Caco-2 (cell line): ENCODE results near the gene CERK. TPM values are rescaled to one million over a fixed set of nuclear protein-coding genes. Genes with fewer than 3 reads are reported as not detected.

Experiments
- BruUV-seq: library from RNA; stranded (reverse); fragments of 400-500 nt; replicated peaks from 2 replicates; lab custom pipeline; 2021; lab: Mats Ljungman, UMichigan
- CTCF ChIA-PET: fragments of 300-600 bp; sonication (Branson Sonifier 250); formaldehyde crosslinking; loops from one replicate; lab custom pipeline; 2022; ENCODE audit warnings: antibody characterized with exemption; lab: Charles Lee
- POLR2A ChIA-PET: fragments of 300-600 bp; sonication (Branson Sonifier 250); formaldehyde crosslinking; loops from one replicate; lab custom pipeline; 2022; ENCODE audit warnings: antibody characterized with exemption; lab: Charles Lee
- DNase-seq, 2 experiments: peaks; one replicate each; pipeline versions ENCODE4 v3.0.0 to v3.0.0-alpha.2; 2020 to 2022
- H3K27me3 ChIP-seq: replicated peaks from 2 replicates; pipeline ENCODE4 v1.6.0; 2011; ENCODE audit warnings: low read length; ENCODE audit not compliant: control insufficient read depth, insufficient read depth
- H3K36me3 ChIP-seq: 2 replicates; pipeline ENCODE4 v1.5.1; 2011; ENCODE audit warnings: low read length; ENCODE audit not compliant: control insufficient read depth, insufficient read depth
- H3K4me1 ChIP-seq: fragments of 250-450 bp; sonication (Bioruptor Pico); 2 replicates; pipeline ENCODE4 v1.5.1; 2020; ENCODE audit warnings: mild to moderate bottlenecking
- H3K4me3 ChIP-seq: 2 replicates; pipeline ENCODE4 v1.5.1; 2011; ENCODE audit warnings: low read depth, mild to moderate bottlenecking, control low read depth, low read length
- H3K9me3 ChIP-seq: fragments of 250-450 bp; sonication (Bioruptor Pico); 2 replicates; pipeline ENCODE4 v1.5.1; 2020; ENCODE audit warnings: mild to moderate bottlenecking, moderate library complexity
- H3K27ac Mint-ChIP-seq: one replicate; pipeline ENCODE4 v1.8.0; 2022; ENCODE audit warnings: mixed read lengths; ENCODE audit not compliant: unreplicated experiment
- H3K27me3 Mint-ChIP-seq: one replicate; pipeline ENCODE4 v1.8.0; 2022; ENCODE audit warnings: mixed read lengths; ENCODE audit not compliant: insufficient read depth, unreplicated experiment
- H3K36me3 Mint-ChIP-seq: one replicate; pipeline ENCODE4 v1.8.0; 2022; ENCODE audit warnings: mild to moderate bottlenecking, mixed read lengths; ENCODE audit not compliant: insufficient read depth, unreplicated experiment
- H3K4me1 Mint-ChIP-seq: one replicate; pipeline ENCODE4 v1.8.0; 2022; ENCODE audit warnings: low read depth, mixed read lengths; ENCODE audit not compliant: unreplicated experiment
- H3K4me3 Mint-ChIP-seq: one replicate; pipeline ENCODE4 v1.8.0; 2022; ENCODE audit warnings: mild to moderate bottlenecking, moderate library complexity, mixed read lengths; ENCODE audit not compliant: unreplicated experiment
- H3K9me3 Mint-ChIP-seq: one replicate; pipeline ENCODE4 v1.8.0; 2022; ENCODE audit warnings: mixed read lengths; ENCODE audit not compliant: unreplicated experiment
- CTCF ChIP-seq, 2 experiments: fragments of 200-600 bp in 1 of 2; IDR thresholded peaks; 1 replicate in 1 of 2; 2 replicates in 1 of 2; pipeline versions ENCODE4 v1.5.1 to v1.8.0; 2011 to 2022; ENCODE audit warnings: antibody characterized with exemption in 1 of 2, control low read depth in 1 of 2, inconsistent platforms in 1 of 2, low read depth in 1 of 2, low read length in 1 of 2, mild to moderate bottlenecking in 1 of 2, moderate library complexity in 1 of 2; ENCODE audit not compliant: insufficient read depth in 1 of 2, severe bottlenecking in 1 of 2, unreplicated experiment in 1 of 2
- intact Hi-C: fragments of 100-400 bp; cut with micrococcal nuclease; formaldehyde crosslinking; loops from one replicate; pipeline ENCODE4 v1.10.0; 2022; ENCODE audit not compliant: unreplicated experiment
- total RNA-seq: library from RNA; stranded (reverse); gene quantifications from 2 replicates; pipeline ENCODE4 v1.2.3, GENCODE V29; 2022

The CERK gene
- total RNA-seq, 1 experiment from 2014 or later: 35.0 TPM

- Mint-ChIP-seq H3K27me3 (no peaks in the 10 kb centered on the region), H3K4me3 (no peak overlapping the region)
- CTCF ChIA-PET: interaction anchor here (1.0 kb wide), 1 partner anchor 61 kb away, joined by 10 read pairs; no protein-coding TSS in a partner anchor
Measured at GRCh38 chr22:46741974-46742519, 4.0 kb upstream of the CERK start.

GRCh38 chr22:46740910-46741780 lies 3.1 kb upstream of the CERK start:
- no peak for TF ChIP-seq CTCF (IDR thresholded peaks at IDR 0.05; ENCODE audit: insufficient read depth in 1 of 2, low read depth in 1 of 2, low read length in 1 of 2, severe bottlenecking in 1 of 2, unreplicated experiment in 1 of 2)
- no peaks in the 10 kb centered on the region for H3K36me3 ChIP-seq
- ChIA-PET POLR2A (no interaction called here), CTCF (interaction anchor here (0.9 to 1.0 kb wide), 2 partner anchors 58 to 62 kb away, joined by 3 to 10 read pairs; no protein-coding TSS in a partner anchor)
- Mint-ChIP-seq H3K4me1 (peaks cover 34% of the 10 kb centered on the region), H3K36me3 (peaks cover 17% of the 10 kb centered on the region), H3K27ac (peak overlapping the region; percentile 26), H3K4me3 (no peak overlapping the region), H3K27me3 (no peaks in the 10 kb centered on the region), H3K9me3 (no peaks in the 10 kb centered on the region)
- no peaks in the 10 kb centered on the region for H3K27me3 ChIP-seq
- peaks cover 33% of the 10 kb centered on the region for H3K4me1 ChIP-seq
- peaks cover 10% of the 10 kb centered on the region; the same call in 1 of the 2 replicates for H3K9me3 ChIP-seq
- BruUV-seq: no TSS peak
- intact Hi-C loops: no loop called here
- DNase-seq: no peak
- no peak overlapping the region for H3K4me3 ChIP-seq

More at GRCh38 chr22:46741974-46742519, 4.0 kb upstream of the CERK start:
- Mint-ChIP-seq H3K27ac (peak overlapping the region; percentile 97), H3K9me3 (no peaks in the 10 kb centered on the region), H3K4me1 (peaks cover 28% of the 10 kb centered on the region), H3K36me3 (peaks cover 17% of the 10 kb centered on the region)
- DNase-seq: no peak
- Histone ChIP-seq H3K27me3 (no peaks in the 10 kb centered on the region), H3K36me3 (no peaks in the 10 kb centered on the region), H3K4me1 (peaks cover 33% of the 10 kb centered on the region), H3K4me3 (no peak overlapping the region), H3K9me3 (peaks cover 10% of the 10 kb centered on the region; the same call in 1 of the 2 replicates)
- intact Hi-C loops: no loop called here
- no peak for TF ChIP-seq CTCF (IDR thresholded peaks at IDR 0.05; ENCODE audit: insufficient read depth in 1 of 2, low read depth in 1 of 2, low read length in 1 of 2, severe bottlenecking in 1 of 2, unreplicated experiment in 1 of 2)
- POLR2A ChIA-PET: no interaction called here
- BruUV-seq: no TSS peak

- DNase-seq: peak; percentile 53 to 61
- Histone ChIP-seq H3K36me3 (no peaks in the 10 kb centered on the region), H3K9me3 (peaks cover 10% of the 10 kb centered on the region; the same call in 1 of the 2 replicates), H3K4me3 (peak overlapping the region; percentile 67), H3K4me1 (peaks cover 32% of the 10 kb centered on the region), H3K27me3 (no peaks in the 10 kb centered on the region)
- ChIA-PET POLR2A (interaction anchor here (0.6 to 1.5 kb wide), 3 partner anchors 20 to 54 kb away, joined by 3 to 5 read pairs (median 4); partner anchors contain the start of gene TBC1D22A), CTCF (interaction anchor here (0.6 kb wide), 1 partner anchor 60 kb away, joined by 3 read pairs; no protein-coding TSS in a partner anchor)
- intact Hi-C loops: no loop called here
- Mint-ChIP-seq H3K9me3 (no peaks in the 10 kb centered on the region), H3K4me1 (peaks cover 34% of the 10 kb centered on the region), H3K27ac (peak overlapping the region; percentile 45), H3K36me3 (peaks cover 13% of the 10 kb centered on the region), H3K27me3 (no peaks in the 10 kb centered on the region), H3K4me3 (peak overlapping the region; percentile 69)
- TF ChIP-seq CTCF (IDR thresholded peaks at IDR 0.05; ENCODE audit: insufficient read depth in 1 of 2, low read depth in 1 of 2, low read length in 1 of 2, severe bottlenecking in 1 of 2, unreplicated experiment in 1 of 2): peak in 1 of 2 experiments; percentile 8
- BruUV-seq: no TSS peak
Measured at GRCh38 chr22:46739094-46739870, 1.2 kb upstream of the CERK start.
